LoVo (cell line): ENCODE results near the gene EPS8L3.
"Not testable (repeated sequence)": the region's sequence is repeated elsewhere in the genome, so short reads cannot be mapped to it uniquely, and the experiment has no call there.

ENCODE experiments used
- DNase-seq: peaks from one replicate; pipeline ENCODE4 v3.0.0-alpha.2; 2016; ENCODE audit warnings: low spot score

Gene EPS8L3

DNA sequence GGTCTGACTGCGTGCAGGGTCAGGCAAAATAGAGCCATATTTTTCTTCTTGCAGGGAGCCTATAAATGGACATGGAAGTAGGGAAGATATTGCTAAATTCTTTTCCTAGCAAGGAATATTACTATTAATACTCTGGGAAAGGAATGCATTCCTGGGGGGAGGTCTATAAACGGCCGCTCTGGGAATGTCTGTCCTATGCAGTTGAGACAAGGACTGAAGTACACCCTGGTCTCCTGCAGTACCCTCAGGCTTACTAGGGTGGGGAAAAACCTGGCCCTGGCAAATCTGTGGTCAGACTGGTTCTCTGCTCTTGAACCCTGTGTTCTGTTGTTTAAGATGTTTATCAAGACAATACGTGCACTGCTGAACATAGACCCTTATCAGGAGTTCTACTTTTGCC lies 54.8 kb downstream of the EPS8L3 start:
- not testable (repeated sequence) for DNase-seq

DNA sequence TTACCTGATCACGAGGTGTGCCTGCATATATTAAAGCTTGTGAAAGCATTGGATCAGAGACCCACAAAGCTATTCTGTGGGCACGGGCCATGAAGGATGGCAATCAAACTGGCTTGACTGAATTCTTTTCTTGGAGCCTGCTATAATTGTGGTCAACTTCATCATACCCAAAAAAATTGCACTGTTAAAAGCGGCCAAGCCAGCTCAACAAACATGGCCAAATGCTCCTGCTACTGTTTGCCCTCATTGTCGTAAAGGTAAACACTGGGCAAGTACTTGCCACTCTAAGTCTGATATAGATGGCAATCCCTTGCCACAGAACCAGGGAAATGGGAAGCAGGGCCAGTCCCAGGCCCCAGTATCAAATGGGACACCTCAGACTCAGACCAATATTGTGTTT lies 58.3 kb downstream of the EPS8L3 start:
- no peak for DNase-seq

DNA sequence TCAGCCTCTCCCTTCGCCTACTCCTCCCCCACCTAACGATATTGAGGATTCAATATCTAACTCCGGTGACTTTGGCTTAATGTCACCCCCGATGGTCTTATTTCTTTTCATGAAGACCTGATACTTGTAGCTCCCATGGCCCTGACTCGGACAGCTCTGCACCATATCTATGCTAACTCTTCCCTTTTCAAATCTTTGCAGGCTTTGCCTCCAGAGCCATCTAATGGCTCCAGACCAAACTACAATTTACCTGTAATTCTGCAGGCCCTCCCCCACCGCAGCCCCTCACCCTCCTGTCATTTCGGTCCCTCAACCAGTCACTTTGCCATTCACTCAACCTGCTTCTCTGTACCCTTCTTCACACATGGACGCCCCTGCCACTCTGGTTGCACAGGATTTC lies 59.5 kb downstream of the EPS8L3 start:
- DNase-seq = no peak

DNA sequence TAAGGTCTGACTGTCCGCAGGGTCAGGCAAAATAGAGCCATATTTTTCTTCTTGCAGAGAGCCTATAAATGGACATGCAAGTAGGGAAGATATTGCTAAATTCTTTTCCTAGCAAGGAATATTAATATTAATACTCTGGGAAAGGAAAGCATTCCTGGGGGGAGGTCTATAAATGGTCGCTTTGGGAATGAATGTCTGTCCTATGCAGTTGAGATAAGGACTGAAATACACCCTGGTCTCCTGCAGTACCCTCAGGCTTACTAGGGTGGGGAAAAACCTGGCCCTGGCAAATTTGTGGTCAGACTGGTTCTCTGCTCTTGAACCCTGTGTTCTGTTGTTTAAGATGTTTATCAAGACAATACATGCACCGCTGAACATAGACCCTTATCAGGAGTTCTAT lies 60.8 kb downstream of the EPS8L3 start:
- DNase-seq = not testable (repeated sequence)
